Dedifferentiated amniotic fluid mesenchymal stem cell (primary cell): ENCODE measurements around the gene CCDC18.
"Not testable (repeated sequence)": the region's sequence is repeated elsewhere in the genome, so short reads cannot be mapped to it uniquely, and the experiment has no call there.

Experiments used
- DNase-seq: peaks from one replicate; pipeline ENCODE4 v3.0.0-alpha.2; 2016; ENCODE audit errors: extremely low spot score

Gene CCDC18

GRCh38 chr1:93180723-93181613, at the start of gene CCDC18:
CCDC18 (plus strand) TSS chr1:93180724; CDS start chr1:93183362, 2,638 bp downstream.
- no peak for DNase-seq

- no peak for DNase-seq
These were observed 47.9 kb upstream of the CCDC18 start for GRCh38 chr1:93132638-93133037.

GRCh38 chr1:93136445-93136844, 44.1 kb upstream of the CCDC18 start:
- no peak for DNase-seq

- no peak for DNase-seq
These were observed 42.8 kb upstream of the CCDC18 start for GRCh38 chr1:93137604-93138292.

GRCh38 chr1:93140106-93140505, 40.4 kb upstream of the CCDC18 start:
- DNase-seq, result no peak

GRCh38 chr1:93142161-93142560, 38.4 kb upstream of the CCDC18 start:
- no peak for DNase-seq

GRCh38 chr1:93143136-93143535, 37.4 kb upstream of the CCDC18 start:
- no peak for DNase-seq

GRCh38 chr1:93143769-93144168, 36.8 kb upstream of the CCDC18 start:
- no peak for DNase-seq

GRCh38 chr1:93148001-93148400, 32.5 kb upstream of the CCDC18 start:
- no peak for DNase-seq

GRCh38 chr1:93150729-93151128, 29.8 kb upstream of the CCDC18 start:
- no peak for DNase-seq

- no peak for DNase-seq
These were observed 29.1 kb upstream of the CCDC18 start for GRCh38 chr1:93151474-93151873.

- no peak for DNase-seq
These were observed 27.7 kb upstream of the CCDC18 start for GRCh38 chr1:93152835-93153234.

GRCh38 chr1:93154898-93155297, 25.6 kb upstream of the CCDC18 start:
- no peak for DNase-seq

GRCh38 chr1:93155335-93155734, 25.2 kb upstream of the CCDC18 start:
- DNase-seq, result no peak

- no peak for DNase-seq
These were observed 21.2 kb upstream of the CCDC18 start for GRCh38 chr1:93159337-93159736.

- not testable (repeated sequence) for DNase-seq
These were observed 17.2 kb upstream of the CCDC18 start for GRCh38 chr1:93163314-93163713.

GRCh38 chr1:93164816-93165215, 15.7 kb upstream of the CCDC18 start:
- DNase-seq, result no peak

- not testable (repeated sequence) for DNase-seq
These were observed 14.6 kb upstream of the CCDC18 start for GRCh38 chr1:93165895-93166294.

GRCh38 chr1:93167006-93167405, 13.5 kb upstream of the CCDC18 start:
- no peak for DNase-seq

- not testable (repeated sequence) for DNase-seq
These were observed 10.3 kb upstream of the CCDC18 start for GRCh38 chr1:93170141-93170678.

GRCh38 chr1:93171549-93172034, 8.9 kb upstream of the CCDC18 start:
- peak; percentile 33 for DNase-seq

GRCh38 chr1:93172778-93173177, 7.7 kb upstream of the CCDC18 start:
- no peak for DNase-seq

- DNase-seq, result not testable (repeated sequence)
These were observed 5.9 kb upstream of the CCDC18 start for GRCh38 chr1:93174638-93175037.
